Activated CD4-positive, CD25-positive, alpha-beta regulatory T cell (primary cell): Measurements from ENCODE around the gene DDX6.
A peak's percentile ranks its signal among the peaks of the same experiment; 100 is the strongest.
"Not testable (repeated sequence)": the region's sequence is repeated elsewhere in the genome, so short reads cannot be mapped to it uniquely, and the experiment has no call there.

ENCODE experiments used
- DNase-seq, 4 experiments: peaks; one replicate each; lab custom pipeline; 2025; lab: John Stamatoyannopoulos, UW

The DDX6 gene

GRCh38 chr11:118740892-118741291, 50.1 kb downstream of the DDX6 start:
- DNase-seq: no peak

GRCh38 chr11:118735203-118735602, 55.8 kb downstream of the DDX6 start:
- no peak for DNase-seq

- DNase-seq: no peak
Measured at GRCh38 chr11:118734031-118734430, 56.9 kb downstream of the DDX6 start.

- DNase-seq: not testable (repeated sequence)
Measured at GRCh38 chr11:118729753-118730152, 61.2 kb downstream of the DDX6 start.

DNA sequence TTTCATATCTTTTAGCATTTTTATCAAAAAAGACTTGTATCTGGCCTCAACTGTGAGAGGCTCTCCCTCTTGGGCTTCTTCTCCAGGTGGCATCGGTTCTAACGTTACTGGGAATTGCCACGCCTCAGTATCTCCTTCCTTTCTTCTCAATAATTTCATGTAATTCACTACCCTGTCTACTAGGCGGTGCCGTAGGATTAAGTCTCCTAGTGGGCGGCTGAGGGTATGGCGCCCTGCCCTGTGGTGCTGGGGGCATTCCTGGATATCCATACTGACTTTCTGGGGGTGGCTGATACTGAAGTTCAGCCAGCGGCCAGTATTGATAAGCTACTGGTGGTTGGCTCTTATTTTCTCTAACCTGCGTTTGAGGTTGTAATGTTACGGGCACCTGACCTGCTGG, 62.9 kb downstream of the DDX6 start:
- DNase-seq: not testable (repeated sequence)

DNA sequence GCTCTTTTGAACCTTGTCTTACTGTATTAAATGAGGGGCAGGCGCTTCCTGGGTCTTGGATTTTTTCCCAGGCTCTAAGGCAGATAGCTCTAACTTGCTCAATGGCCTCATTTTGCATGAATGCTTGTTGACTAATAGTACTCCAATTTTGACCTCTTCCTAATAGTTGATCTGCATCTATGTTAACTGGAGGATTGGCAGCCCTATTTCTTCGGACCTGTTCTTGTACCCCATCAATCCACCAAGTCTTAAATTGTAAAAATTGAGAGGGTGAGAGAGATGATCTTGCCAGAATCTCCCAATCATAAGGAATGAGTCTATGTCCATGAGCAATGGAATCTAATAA, 63.3 kb downstream of the DDX6 start:
- not testable (repeated sequence) for DNase-seq

GRCh38 chr11:118727001-118727720, 63.8 kb downstream of the DDX6 start:
- DNase-seq: not testable (repeated sequence)

DNA sequence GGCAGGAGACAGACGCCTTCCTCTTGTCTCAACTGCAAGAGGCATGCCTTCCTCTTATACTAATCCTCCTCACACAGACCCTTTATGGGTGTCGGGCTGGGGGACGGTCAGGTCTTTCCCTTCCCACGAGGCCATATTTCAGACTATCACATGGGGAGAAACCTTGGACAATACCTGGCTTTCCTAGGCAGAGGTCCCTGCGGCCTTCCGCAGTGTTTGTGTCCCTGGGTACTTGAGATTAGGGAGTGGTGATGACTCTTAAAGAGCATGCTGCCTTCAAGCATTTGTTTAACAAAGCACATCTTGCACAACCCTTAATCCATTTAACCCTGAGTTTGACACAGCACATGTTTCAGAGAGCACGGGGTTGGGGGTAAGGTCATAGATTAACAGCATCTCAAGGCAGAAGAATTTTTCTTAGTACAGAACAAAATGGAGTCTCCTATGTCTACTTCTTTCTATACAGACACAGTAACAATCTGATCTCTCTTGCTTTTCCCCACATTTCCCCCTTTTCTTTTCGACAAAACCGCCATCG, 69.4 kb downstream of the DDX6 start:
- DNase-seq: not testable (repeated sequence)

GRCh38 chr11:118720740-118721139, 70.2 kb downstream of the DDX6 start:
- not testable (repeated sequence) for DNase-seq

GRCh38 chr11:118720078-118720477, 70.9 kb downstream of the DDX6 start:
- not testable (repeated sequence) for DNase-seq

DNA sequence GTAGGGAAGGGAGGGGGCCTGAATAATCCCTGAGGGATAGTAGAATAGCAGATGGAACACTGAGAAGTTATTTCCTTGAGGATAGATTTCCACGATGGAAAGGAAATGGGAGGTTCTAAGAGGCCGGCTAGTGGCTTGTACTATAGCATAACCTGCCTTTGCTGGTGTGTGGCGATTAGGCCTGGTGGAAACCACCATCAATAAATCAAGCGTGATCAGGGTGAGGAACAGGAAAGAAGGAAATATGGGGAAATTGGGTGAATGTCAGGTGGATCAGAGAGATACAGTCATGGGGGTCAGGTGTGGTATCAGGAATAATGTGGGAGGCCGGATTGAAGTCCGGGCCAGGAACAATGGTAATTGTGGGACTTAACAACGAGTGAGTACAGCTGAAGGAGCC, 72.4 kb downstream of the DDX6 start:
- DNase-seq: not testable (repeated sequence)

DNA sequence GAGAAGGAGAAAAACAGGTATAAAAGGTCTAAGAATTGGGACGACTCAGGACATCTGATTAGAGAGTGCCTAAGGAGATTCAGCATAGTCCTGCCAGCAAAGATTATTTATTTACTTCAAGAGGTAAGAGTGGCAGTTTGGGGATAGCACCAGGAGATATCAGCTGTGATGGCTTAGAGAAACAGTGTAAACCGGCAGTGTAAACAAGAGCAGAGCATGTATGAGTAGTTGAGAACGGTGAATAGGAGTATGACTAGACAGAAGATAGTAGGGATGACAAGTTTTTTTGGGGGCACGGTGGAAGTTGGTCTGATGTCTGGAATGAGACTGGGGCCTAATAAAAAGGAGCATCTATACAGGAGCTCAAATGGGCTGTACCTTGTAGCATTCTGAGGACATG, 73.2 kb downstream of the DDX6 start:
- DNase-seq: not testable (repeated sequence)

DNA sequence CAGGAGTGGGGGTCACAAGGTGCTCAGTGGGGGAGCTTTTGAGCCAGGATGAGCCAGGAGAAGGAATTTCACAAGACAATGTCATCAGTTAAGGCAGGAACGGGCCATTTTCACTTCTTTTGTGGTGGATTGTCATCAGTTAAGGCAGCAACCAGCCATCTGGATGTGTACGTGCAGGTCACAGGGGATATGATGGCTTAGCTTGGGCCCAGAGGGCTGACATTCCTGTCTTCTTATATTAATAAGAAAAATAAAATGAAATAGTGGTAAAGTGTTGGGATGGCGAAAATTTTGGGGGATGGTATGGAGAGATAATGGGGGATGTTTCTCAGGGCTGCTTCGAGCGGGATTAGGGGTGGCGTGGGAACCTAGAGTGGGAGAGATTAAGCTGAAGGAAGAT, 73.7 kb downstream of the DDX6 start:
- DNase-seq: not testable (repeated sequence)

DNA sequence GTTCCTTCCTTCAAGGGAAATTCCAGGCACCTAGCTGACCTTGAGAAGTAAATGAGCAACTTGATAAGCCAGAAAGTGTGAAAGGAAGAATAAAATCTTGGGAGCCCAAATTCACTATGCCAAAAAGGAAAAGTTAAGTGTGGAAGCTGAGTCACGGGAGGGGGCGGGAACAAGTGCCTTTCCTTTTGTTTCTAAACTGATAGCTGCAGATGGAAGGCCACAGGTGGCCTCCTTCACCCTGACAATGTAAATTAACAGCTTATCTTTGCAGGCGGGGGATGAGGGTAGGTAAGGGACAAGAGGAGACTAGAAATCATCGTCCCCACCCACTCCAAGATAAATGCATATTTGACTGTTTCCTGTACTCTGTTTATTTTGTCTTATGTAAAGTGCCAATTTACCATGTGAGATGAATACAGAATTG, 75.1 kb downstream of the DDX6 start:
- no peak for DNase-seq

GRCh38 chr11:118715245-118715831, 75.6 kb downstream of the DDX6 start:
- DNase-seq: no peak

GRCh38 chr11:118714816-118715215, 76.1 kb downstream of the DDX6 start:
- DNase-seq: no peak

- DNase-seq: not testable (repeated sequence)
Measured at GRCh38 chr11:118714416-118714815, 76.5 kb downstream of the DDX6 start.

GRCh38 chr11:118708296-118708695, 82.7 kb downstream of the DDX6 start:
- DNase-seq: no peak

- no peak for DNase-seq
Measured at GRCh38 chr11:118706546-118706825, 84.5 kb downstream of the DDX6 start.

DNA sequence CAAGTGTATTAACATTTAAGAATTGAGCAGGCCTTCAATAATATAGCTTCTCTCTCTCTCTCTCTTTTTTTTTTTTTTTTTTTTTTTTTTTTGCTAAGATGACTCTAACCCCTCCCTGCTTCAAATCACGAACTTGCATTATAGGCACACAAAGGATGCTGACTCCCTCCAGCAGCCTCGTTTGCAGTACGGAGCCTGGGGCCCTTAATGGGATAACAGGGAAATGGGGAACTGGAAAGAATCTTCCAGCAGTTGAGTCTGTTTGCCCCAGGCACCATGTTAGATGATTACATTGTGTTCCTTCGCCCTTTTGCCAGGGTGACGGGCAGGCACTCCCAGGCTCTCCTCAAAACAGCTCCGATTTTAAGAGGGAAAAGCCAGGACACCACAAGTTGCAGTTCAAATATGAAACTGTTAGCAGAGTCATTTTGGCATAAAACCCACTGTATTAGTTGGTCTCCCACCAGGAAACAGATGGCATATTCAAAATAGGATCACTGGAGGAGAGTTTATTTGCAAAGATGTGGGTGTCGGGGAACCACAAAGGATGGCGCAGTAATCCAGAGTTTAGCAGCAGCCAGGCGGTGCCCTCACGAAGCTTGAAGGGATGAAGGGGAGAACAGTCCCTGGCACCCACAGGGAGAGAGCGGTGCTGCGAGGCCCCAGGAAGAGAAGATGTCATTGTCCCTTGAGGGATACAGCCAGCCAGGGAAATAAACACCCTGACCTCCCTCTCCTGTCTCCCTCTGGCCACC, 85.0 kb downstream of the DDX6 start:
- no peak for DNase-seq

DNA sequence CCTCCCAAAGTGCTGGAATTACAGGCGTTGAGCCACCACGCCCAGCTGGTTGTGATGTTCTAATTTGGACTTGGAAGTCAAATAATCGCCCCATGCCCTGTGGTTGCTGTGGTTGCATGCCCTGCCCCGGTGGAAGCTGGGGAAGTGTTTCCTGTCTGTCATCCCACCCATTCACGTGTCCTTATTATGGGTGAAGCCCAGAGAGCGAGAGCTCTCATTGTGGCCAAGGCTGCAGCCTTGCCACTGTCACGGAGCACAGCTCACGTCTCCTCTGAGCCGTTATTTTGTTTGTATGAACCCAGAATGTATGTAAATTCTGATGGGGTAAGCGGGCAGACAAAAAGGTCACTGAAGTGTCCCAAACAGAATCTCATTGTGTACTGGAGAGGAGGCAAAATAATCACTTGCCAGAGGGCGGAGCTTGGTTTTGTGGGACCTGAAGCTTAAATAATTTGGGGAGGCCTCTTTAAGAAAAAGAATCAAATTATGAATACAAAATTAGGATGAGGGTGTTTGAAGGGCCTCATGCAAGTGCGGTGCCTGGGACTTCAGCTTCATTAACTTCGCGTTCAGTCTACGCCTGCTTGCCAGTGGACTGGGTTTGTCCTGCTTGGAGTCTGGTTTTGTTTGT, 85.7 kb downstream of the DDX6 start:
- peak in 2 of 4 experiments; percentile 12 to 44 for DNase-seq

DNA sequence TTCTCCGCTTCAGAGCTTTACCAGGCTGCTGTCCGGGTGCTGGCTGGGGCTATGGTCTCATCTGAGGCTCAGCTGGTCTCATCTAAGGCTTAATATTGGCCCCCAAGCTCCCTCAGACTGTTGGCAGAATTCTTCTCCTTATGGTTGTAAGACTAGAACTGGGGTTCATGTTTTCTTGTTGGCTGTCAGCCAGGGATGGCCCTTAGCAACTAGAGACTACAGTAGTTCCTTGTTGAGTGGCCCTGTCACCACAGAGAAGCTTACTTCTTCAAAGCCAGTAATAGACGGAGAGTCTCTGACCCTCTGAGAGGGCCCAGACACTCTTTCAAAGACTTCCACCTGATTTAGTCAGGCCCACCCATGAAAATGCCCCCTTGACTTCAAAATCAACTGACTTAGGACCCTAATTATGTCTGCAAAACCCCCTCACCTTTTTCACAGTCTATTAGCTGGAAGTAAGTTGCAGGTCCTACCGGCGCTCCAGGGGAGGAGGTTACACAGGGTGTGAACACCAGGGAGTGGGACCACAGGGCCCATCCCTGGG, 87.3 kb downstream of the DDX6 start:
- DNase-seq: no peak
